ENCODE data around the gene SLC6A14. TPM values are rescaled to one million over a fixed set of nuclear protein-coding genes. Genes with fewer than 3 reads are reported as not detected.

The SLC6A14 gene, protein sequence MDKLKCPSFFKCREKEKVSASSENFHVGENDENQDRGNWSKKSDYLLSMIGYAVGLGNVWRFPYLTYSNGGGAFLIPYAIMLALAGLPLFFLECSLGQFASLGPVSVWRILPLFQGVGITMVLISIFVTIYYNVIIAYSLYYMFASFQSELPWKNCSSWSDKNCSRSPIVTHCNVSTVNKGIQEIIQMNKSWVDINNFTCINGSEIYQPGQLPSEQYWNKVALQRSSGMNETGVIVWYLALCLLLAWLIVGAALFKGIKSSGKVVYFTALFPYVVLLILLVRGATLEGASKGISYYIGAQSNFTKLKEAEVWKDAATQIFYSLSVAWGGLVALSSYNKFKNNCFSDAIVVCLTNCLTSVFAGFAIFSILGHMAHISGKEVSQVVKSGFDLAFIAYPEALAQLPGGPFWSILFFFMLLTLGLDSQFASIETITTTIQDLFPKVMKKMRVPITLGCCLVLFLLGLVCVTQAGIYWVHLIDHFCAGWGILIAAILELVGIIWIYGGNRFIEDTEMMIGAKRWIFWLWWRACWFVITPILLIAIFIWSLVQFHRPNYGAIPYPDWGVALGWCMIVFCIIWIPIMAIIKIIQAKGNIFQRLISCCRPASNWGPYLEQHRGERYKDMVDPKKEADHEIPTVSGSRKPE
- total RNA-seq (2021; fragmentation: NEBNext Ultra II Directional; extraction: Animal tissue kit (Norgen Biotek cat#: 25700)), result not detected
- long read RNA-seq, result 0 reads

DNA sequence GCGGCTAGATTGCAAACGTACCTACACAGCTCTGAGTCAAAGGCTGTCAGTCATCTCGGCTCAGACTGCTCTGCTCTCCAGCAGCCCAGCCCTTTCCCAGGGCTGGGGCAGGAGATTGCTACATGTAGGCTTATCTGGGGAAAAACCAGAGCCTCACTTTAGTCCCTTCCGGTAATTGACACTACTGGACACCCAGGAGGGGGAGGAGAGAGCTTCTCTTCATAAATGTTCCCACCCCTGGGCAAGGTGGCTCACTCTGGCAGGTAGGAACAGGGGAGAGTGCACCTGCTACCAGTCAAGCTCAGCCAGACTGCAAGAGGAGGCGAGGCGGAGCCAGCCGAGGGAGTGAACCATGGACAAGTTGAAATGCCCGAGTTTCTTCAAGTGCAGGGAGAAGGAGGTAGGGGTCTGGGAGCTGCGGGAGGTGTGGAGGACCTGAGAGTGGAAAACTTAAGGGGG, at the start of gene SLC6A14:
SLC6A14 (plus strand) TSS at position 249 of the 459 bp plus-strand sequence; CDS start at position 353, 104 bp downstream.
- H3K4me1 Mint-ChIP-seq (ENCODE audit: low read depth), result no peaks in the 10 kb centered on the region
- H3K27me3 Mint-ChIP-seq (ENCODE audit: insufficient read depth), result no peaks in the 10 kb centered on the region
- no peaks in the 10 kb centered on the region for H3K36me3 Mint-ChIP-seq (ENCODE audit: low read depth)
- TF ChIP-seq, protein P1, sequence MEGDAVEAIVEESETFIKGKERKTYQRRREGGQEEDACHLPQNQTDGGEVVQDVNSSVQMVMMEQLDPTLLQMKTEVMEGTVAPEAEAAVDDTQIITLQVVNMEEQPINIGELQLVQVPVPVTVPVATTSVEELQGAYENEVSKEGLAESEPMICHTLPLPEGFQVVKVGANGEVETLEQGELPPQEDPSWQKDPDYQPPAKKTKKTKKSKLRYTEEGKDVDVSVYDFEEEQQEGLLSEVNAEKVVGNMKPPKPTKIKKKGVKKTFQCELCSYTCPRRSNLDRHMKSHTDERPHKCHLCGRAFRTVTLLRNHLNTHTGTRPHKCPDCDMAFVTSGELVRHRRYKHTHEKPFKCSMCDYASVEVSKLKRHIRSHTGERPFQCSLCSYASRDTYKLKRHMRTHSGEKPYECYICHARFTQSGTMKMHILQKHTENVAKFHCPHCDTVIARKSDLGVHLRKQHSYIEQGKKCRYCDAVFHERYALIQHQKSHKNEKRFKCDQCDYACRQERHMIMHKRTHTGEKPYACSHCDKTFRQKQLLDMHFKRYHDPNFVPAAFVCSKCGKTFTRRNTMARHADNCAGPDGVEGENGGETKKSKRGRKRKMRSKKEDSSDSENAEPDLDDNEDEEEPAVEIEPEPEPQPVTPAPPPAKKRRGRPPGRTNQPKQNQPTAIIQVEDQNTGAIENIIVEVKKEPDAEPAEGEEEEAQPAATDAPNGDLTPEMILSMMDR (IDR thresholded peaks at IDR 0.05), result no peak
- peaks cover 17% of the 10 kb centered on the region; the same call in 1 of the 2 replicates for H3K9me3 Mint-ChIP-seq
- no peak within 1 kb of the TSS for H3K4me3 Mint-ChIP-seq
- no peak within 1 kb of the TSS for H3K27ac Mint-ChIP-seq
- DNase-seq, result no peak

DNA sequence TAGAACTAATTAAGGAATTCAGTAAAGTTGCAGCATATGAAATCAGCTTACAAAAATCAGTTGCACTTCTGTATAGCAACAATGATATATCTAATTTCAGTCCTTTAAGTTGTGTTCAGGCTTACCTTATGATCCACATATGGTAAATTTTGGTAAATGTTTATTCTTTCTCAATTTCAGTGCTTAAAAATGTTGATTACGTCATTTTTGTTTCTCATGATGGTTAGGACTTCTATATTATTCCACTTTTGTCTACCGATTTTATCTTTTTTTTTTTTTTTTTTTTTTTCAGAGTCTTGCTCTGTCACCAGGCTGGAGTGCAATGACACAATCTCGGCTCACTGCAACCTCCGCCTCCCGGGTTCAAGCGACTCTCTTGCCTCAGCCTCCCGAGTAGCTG, 40.7 kb upstream of the SLC6A14 start:
- Mint-ChIP-seq H3K4me1 (ENCODE audit: low read depth) (no peaks in the 10 kb centered on the region), H3K27ac (no peak overlapping the region), H3K27me3 (ENCODE audit: insufficient read depth) (no peaks in the 10 kb centered on the region), H3K9me3 (no peaks in the 10 kb centered on the region), H3K36me3 (ENCODE audit: low read depth) (no peaks in the 10 kb centered on the region), H3K4me3 (no peak overlapping the region)
- TF ChIP-seq, protein P1 (IDR thresholded peaks at IDR 0.05), result no peak
- DNase-seq, result no peak

DNA sequence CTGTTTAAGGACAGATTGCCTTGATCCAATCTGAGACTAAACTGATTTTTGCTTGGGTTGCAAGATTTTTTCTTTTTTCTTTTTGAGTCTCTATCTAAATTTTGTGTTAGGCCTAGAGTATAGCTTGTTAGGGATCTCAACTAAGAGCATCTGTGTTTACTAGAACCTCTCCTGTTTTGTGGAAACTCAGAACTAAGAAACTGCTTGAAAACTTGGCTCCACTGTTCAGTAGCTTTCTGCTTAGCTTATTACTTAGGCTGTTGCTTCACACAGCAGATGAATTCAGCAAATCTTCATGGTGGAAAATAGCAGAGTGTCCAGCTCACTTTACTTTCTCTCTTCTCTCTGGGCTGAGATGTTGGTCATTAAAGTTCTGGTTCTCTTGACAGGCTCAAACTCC, 36.7 kb upstream of the SLC6A14 start:
- H3K9me3 Mint-ChIP-seq, result peaks cover 10% of the 10 kb centered on the region; the same call in 1 of the 2 replicates
- TF ChIP-seq, protein P1 (IDR thresholded peaks at IDR 0.05), result no peak
- H3K36me3 Mint-ChIP-seq (ENCODE audit: low read depth), result no peaks in the 10 kb centered on the region
- no peaks in the 10 kb centered on the region for H3K27me3 Mint-ChIP-seq (ENCODE audit: insufficient read depth)
- no peak overlapping the region for H3K4me3 Mint-ChIP-seq
- no peak overlapping the region for H3K27ac Mint-ChIP-seq
- DNase-seq, result no peak
- H3K4me1 Mint-ChIP-seq (ENCODE audit: low read depth), result no peaks in the 10 kb centered on the region

DNA sequence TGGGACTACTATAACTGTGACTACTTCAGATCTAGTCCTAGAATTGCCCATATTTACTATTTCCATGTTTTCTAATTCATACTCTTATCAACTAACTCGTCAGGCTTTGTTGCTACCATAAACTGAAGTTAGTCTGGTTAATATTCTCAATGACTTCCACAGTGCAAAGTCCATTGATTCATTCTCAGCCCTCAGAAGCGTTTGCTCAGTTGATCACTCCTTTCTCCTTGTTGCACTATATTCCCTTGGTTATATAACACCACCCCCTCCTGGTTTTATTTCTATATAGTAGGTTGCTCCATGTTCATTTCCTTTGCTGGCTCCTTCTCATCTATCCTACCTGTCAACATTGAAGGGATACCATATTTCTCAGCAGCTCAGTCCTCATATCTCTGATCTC, 27.2 kb upstream of the SLC6A14 start:
- H3K36me3 Mint-ChIP-seq (ENCODE audit: low read depth), result no peaks in the 10 kb centered on the region
- H3K27me3 Mint-ChIP-seq (ENCODE audit: insufficient read depth), result no peaks in the 10 kb centered on the region
- DNase-seq, result no peak
- no peak overlapping the region for H3K27ac Mint-ChIP-seq
- H3K9me3 Mint-ChIP-seq, result peaks cover 18% of the 10 kb centered on the region
- H3K4me1 Mint-ChIP-seq (ENCODE audit: low read depth), result no peaks in the 10 kb centered on the region
- TF ChIP-seq, protein P1 (IDR thresholded peaks at IDR 0.05), result no peak
- H3K4me3 Mint-ChIP-seq, result no peak overlapping the region

DNA sequence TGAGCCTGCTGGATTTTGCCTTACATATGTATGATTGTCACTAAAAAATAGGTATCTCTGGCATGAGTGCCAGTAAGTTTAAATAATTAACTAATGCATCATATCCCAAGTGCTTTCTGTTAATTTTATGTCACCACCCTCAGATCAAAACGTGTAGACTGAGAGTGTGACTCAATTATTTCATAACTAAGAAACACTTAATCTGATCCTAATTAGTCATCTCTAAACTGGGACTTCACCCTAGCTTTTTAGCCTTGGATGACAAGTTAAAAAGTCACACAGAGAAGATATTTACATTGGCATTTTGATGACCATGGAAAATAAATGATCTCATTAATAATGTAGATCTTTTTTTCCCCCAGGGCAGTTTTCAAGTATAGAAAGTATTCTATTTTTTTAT, 23.1 kb upstream of the SLC6A14 start:
- TF ChIP-seq, protein P1 (IDR thresholded peaks at IDR 0.05), result no peak
- H3K27ac Mint-ChIP-seq, result no peak overlapping the region
- H3K27me3 Mint-ChIP-seq (ENCODE audit: insufficient read depth), result no peaks in the 10 kb centered on the region
- DNase-seq, result no peak
- H3K9me3 Mint-ChIP-seq, result peaks cover 12% of the 10 kb centered on the region; the same call in 1 of the 2 replicates
- H3K4me3 Mint-ChIP-seq, result no peak overlapping the region
- no peaks in the 10 kb centered on the region for H3K4me1 Mint-ChIP-seq (ENCODE audit: low read depth)
- H3K36me3 Mint-ChIP-seq (ENCODE audit: low read depth), result no peaks in the 10 kb centered on the region

All from HFFc6 (cell line).